ENCODE data around the gene TBC1D5. TPM values are rescaled to one million over a fixed set of nuclear protein-coding genes. Genes with fewer than 3 reads are reported as not detected.

The TBC1D5 gene
- total RNA-seq, 1 donor from 2014 or later: 67.1 TPM

GRCh38 chr3:17745301-17745700 is 2.9 kb upstream of the TBC1D5 start:
- no peaks in the 10 kb centered on the region for H3K27me3 ChIP-seq (ENCODE audit: control insufficient read depth, insufficient read depth, low read length)
- no peak overlapping the region for H3K4me3 ChIP-seq (ENCODE audit: low read depth, low read length)
- FAIRE-seq (no peak), DNase-seq (ENCODE audit: low read depth) (no peak)
- H3K36me3 ChIP-seq (ENCODE audit: control insufficient read depth, insufficient read depth, low read length): no peaks in the 10 kb centered on the region
- no peak for TF ChIP-seq CTCF (IDR thresholded peaks at IDR 0.05; ENCODE audit: insufficient read depth, low read length, severe bottlenecking)

GRCh38 chr3:17744693-17745092 is 2.3 kb upstream of the TBC1D5 start:
- H3K27me3 ChIP-seq (ENCODE audit: control insufficient read depth, insufficient read depth, low read length): no peaks in the 10 kb centered on the region
- DNase-seq (ENCODE audit: low read depth): no peak
- H3K4me3 ChIP-seq (ENCODE audit: low read depth, low read length): no peak overlapping the region
- no peak for TF ChIP-seq CTCF (IDR thresholded peaks at IDR 0.05; ENCODE audit: insufficient read depth, low read length, severe bottlenecking)
- no peaks in the 10 kb centered on the region for H3K36me3 ChIP-seq (ENCODE audit: control insufficient read depth, insufficient read depth, low read length)
- no peak for FAIRE-seq

- Histone ChIP-seq H3K27me3 (ENCODE audit: control insufficient read depth, insufficient read depth, low read length) (no peaks in the 10 kb centered on the region), H3K36me3 (ENCODE audit: control insufficient read depth, insufficient read depth, low read length) (no peaks in the 10 kb centered on the region), H3K4me3 (ENCODE audit: low read depth, low read length) (no peak overlapping the region)
- no peak for FAIRE-seq
- TF ChIP-seq CTCF (IDR thresholded peaks at IDR 0.05; ENCODE audit: insufficient read depth, low read length, severe bottlenecking): no peak
- no peak for DNase-seq (ENCODE audit: low read depth)
Observed at GRCh38 chr3:17743658-17743995, 1.2 kb upstream of the TBC1D5 start.

- DNase-seq (ENCODE audit: low read depth) (peak; percentile 93), FAIRE-seq (no peak)
- Histone ChIP-seq H3K27me3 (ENCODE audit: control insufficient read depth, insufficient read depth, low read length) (no peaks in the 10 kb centered on the region), H3K36me3 (ENCODE audit: control insufficient read depth, insufficient read depth, low read length) (no peaks in the 10 kb centered on the region), H3K4me3 (ENCODE audit: low read depth, low read length) (peak overlapping the region; percentile 79)
- TF ChIP-seq CTCF (IDR thresholded peaks at IDR 0.05; ENCODE audit: insufficient read depth, low read length, severe bottlenecking): no peak
Observed at GRCh38 chr3:17742880-17743657, 638 bp upstream of the TBC1D5 start.

- FAIRE-seq: no peak
- DNase-seq (ENCODE audit: low read depth): peak; percentile 43
- H3K27me3 ChIP-seq (ENCODE audit: control insufficient read depth, insufficient read depth, low read length): no peaks in the 10 kb centered on the region
- H3K4me3 ChIP-seq (ENCODE audit: low read depth, low read length): peak overlapping the region; percentile 79
- no peaks in the 10 kb centered on the region for H3K36me3 ChIP-seq (ENCODE audit: control insufficient read depth, insufficient read depth, low read length)
- no peak for TF ChIP-seq CTCF (IDR thresholded peaks at IDR 0.05; ENCODE audit: insufficient read depth, low read length, severe bottlenecking)
Observed at GRCh38 chr3:17741621-17742101, 770 bp downstream of the TBC1D5 start.

- H3K27me3 ChIP-seq (ENCODE audit: control insufficient read depth, insufficient read depth, low read length): no peaks in the 10 kb centered on the region
- H3K4me3 ChIP-seq (ENCODE audit: low read depth, low read length): peak overlapping the region; percentile 79
- H3K36me3 ChIP-seq (ENCODE audit: control insufficient read depth, insufficient read depth, low read length): no peaks in the 10 kb centered on the region
- DNase-seq (ENCODE audit: low read depth) (peak; percentile 93), FAIRE-seq (no peak)
- no peak for TF ChIP-seq CTCF (IDR thresholded peaks at IDR 0.05; ENCODE audit: insufficient read depth, low read length, severe bottlenecking)
Observed at GRCh38 chr3:17740721-17741141, 1.7 kb downstream of the TBC1D5 start.

Data from bronchial epithelial cell (primary cell).